Gastrocnemius medialis (tissue), 4 donors: ENCODE results near the gene LIPI.

Source experiments
- POLR2A ChIP-seq, 2 donors: fragments of 450-650 bp; IDR thresholded peaks; one replicate each; pipeline ENCODE4 v1.6.1; 2017; ENCODE audit warnings: antibody characterized with exemption in 2 of 2, mild to moderate bottlenecking in 2 of 2, moderate library complexity in 2 of 2
- TF ChIP-seq, protein P1 (sequence below), 5 experiments: fragments of 450-650 bp in 3 of 5; fragments of 200-600 bp in 2 of 5; sonication (generic) in 2 of 5; IDR thresholded peaks in 4 of 5; conservative IDR thresholded peaks in 1 of 5; 1 replicate in 4 of 5; 2 replicates in 1 of 5; pipeline ENCODE4 v1.5.1; 2016 to 2019; ENCODE audit warnings: antibody characterized with exemption in 5 of 5, mild to moderate bottlenecking in 3 of 5, moderate library complexity in 3 of 5

DNA sequence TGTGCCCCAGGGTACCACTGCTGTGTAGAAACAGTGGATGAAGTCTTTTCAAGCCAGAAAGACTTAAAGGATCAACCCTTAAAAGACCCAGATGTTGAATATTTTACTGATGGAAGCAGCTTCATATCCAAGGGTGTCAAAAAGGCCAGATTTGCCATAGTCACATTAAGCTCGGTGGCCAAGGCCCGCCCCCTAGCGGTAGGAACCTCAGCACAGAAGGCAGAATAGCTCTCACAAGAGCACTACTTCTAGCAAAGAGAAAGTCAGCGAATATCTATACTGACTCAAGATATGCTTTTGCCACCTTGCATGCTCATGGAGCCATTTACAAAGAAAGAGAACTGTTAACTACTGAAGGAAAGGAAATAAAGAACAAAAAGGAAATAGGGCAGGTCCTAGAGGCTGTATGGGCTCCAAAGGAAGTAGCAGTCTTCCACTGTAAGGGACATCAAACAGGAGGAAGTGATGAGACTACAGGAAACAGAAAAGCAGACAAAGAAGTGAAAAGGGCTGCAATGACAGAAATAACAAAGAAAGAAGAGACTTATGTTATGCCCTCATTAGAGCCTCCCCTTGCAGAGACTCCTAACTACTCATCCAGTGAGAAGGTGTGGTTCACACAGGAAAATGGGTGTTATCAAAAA, 90.5 kb downstream of the LIPI start:
- TF ChIP-seq, protein P1, sequence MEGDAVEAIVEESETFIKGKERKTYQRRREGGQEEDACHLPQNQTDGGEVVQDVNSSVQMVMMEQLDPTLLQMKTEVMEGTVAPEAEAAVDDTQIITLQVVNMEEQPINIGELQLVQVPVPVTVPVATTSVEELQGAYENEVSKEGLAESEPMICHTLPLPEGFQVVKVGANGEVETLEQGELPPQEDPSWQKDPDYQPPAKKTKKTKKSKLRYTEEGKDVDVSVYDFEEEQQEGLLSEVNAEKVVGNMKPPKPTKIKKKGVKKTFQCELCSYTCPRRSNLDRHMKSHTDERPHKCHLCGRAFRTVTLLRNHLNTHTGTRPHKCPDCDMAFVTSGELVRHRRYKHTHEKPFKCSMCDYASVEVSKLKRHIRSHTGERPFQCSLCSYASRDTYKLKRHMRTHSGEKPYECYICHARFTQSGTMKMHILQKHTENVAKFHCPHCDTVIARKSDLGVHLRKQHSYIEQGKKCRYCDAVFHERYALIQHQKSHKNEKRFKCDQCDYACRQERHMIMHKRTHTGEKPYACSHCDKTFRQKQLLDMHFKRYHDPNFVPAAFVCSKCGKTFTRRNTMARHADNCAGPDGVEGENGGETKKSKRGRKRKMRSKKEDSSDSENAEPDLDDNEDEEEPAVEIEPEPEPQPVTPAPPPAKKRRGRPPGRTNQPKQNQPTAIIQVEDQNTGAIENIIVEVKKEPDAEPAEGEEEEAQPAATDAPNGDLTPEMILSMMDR (IDR thresholded peaks at IDR 0.05 in 4 of 5, conservative IDR thresholded peaks at IDR 0.05 in 1 of 5): no peak
- no peak for TF ChIP-seq POLR2A (IDR thresholded peaks at IDR 0.05)
